Skin of body (tissue), 2 donors: ENCODE results near the gene USF1. TPM values are rescaled to one million over a fixed set of nuclear protein-coding genes. Genes with fewer than 3 reads are reported as not detected.
"Not testable (repeated sequence)": the region's sequence is repeated elsewhere in the genome, so short reads cannot be mapped to it uniquely, and the experiment has no call there.

Experiments
- DNase-seq: peaks from one replicate; lab custom pipeline; 2025; lab: John Stamatoyannopoulos, UW
- total RNA-seq: library from RNA; depleted of rRNA; stranded (reverse); fragments of >200 nt; gene quantifications from one replicate; pipeline ENCODE4 v1.2.3, GENCODE V29; 2014

Gene USF1
- total RNA-seq, 1 donor from 2014 or later = 48.7 TPM

GRCh38 chr1:161019751-161020495, 25.9 kb downstream of the USF1 start:
- no peak for DNase-seq

- not testable (repeated sequence) for DNase-seq
Observed at GRCh38 chr1:161019111-161019660, 26.6 kb downstream of the USF1 start.

- no peak for DNase-seq
Observed at GRCh38 chr1:161018631-161018930, 27.2 kb downstream of the USF1 start.

GRCh38 chr1:161017756-161018630, 27.8 kb downstream of the USF1 start:
- DNase-seq = no peak

- DNase-seq = not testable (repeated sequence)
Observed at GRCh38 chr1:161017181-161017580, 28.6 kb downstream of the USF1 start.

- not testable (repeated sequence) for DNase-seq
Observed at GRCh38 chr1:161016683-161017082, 29.1 kb downstream of the USF1 start.

- DNase-seq = peak; percentile 73
Observed at GRCh38 chr1:161013488-161014230, 32.1 kb downstream of the USF1 start.

GRCh38 chr1:161013131-161013487, 32.7 kb downstream of the USF1 start:
- DNase-seq = no peak

- DNase-seq = no peak
Observed at GRCh38 chr1:161012420-161012819, 33.4 kb downstream of the USF1 start.

GRCh38 chr1:161009602-161010211, 36.1 kb downstream of the USF1 start:
- DNase-seq = no peak

GRCh38 chr1:161008869-161009510, 36.8 kb downstream of the USF1 start:
- DNase-seq = no peak

GRCh38 chr1:161007369-161007768, 38.4 kb downstream of the USF1 start:
- DNase-seq = no peak

- DNase-seq = no peak
Observed at GRCh38 chr1:161006563-161006962, 39.2 kb downstream of the USF1 start.

- no peak for DNase-seq
Observed at GRCh38 chr1:161001525-161001924, 44.3 kb downstream of the USF1 start.

- DNase-seq = no peak
Observed at GRCh38 chr1:161000736-161001480, 44.9 kb downstream of the USF1 start.

- no peak for DNase-seq
Observed at GRCh38 chr1:160999376-160999775, 46.4 kb downstream of the USF1 start.

- DNase-seq = no peak
Observed at GRCh38 chr1:160997323-160998038, 48.3 kb downstream of the USF1 start.

- no peak for DNase-seq
Observed at GRCh38 chr1:160996178-160996577, 49.6 kb downstream of the USF1 start.

GRCh38 chr1:160993544-160994193, 52.1 kb downstream of the USF1 start:
- peak; percentile 24 for DNase-seq
